Measurements from ENCODE around the gene IL18RAP. TPM values are rescaled to one million over a fixed set of nuclear protein-coding genes. Genes with fewer than 3 reads are reported as not detected.

IL18RAP gene
- total RNA-seq, 1 donor from 2014 or later = not detected

- peaks cover under 1% of the 10 kb centered on the region for H3K27me3 Mint-ChIP-seq (ENCODE audit: unreplicated experiment)
- TF ChIP-seq, protein P1, sequence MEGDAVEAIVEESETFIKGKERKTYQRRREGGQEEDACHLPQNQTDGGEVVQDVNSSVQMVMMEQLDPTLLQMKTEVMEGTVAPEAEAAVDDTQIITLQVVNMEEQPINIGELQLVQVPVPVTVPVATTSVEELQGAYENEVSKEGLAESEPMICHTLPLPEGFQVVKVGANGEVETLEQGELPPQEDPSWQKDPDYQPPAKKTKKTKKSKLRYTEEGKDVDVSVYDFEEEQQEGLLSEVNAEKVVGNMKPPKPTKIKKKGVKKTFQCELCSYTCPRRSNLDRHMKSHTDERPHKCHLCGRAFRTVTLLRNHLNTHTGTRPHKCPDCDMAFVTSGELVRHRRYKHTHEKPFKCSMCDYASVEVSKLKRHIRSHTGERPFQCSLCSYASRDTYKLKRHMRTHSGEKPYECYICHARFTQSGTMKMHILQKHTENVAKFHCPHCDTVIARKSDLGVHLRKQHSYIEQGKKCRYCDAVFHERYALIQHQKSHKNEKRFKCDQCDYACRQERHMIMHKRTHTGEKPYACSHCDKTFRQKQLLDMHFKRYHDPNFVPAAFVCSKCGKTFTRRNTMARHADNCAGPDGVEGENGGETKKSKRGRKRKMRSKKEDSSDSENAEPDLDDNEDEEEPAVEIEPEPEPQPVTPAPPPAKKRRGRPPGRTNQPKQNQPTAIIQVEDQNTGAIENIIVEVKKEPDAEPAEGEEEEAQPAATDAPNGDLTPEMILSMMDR (IDR thresholded peaks at IDR 0.05; ENCODE audit: unreplicated experiment) = no peak
- no peaks in the 10 kb centered on the region for H3K9me3 Mint-ChIP-seq (ENCODE audit: unreplicated experiment)
- H3K4me1 Mint-ChIP-seq (ENCODE audit: unreplicated experiment) = no peaks in the 10 kb centered on the region
- H3K36me3 Mint-ChIP-seq (ENCODE audit: low read depth, unreplicated experiment) = no peaks in the 10 kb centered on the region
- no peak for DNase-seq (ENCODE audit: low spot score)
- no peak overlapping the region for H3K4me3 Mint-ChIP-seq (ENCODE audit: unreplicated experiment)
- H3K27ac Mint-ChIP-seq (ENCODE audit: unreplicated experiment) = no peak overlapping the region
Observed at GRCh38 chr2:102427249-102427648, 4.3 kb downstream of the IL18RAP start.

GRCh38 chr2:102428573-102428972 lies 5.6 kb downstream of the IL18RAP start:
- Mint-ChIP-seq H3K36me3 (ENCODE audit: low read depth, unreplicated experiment) (no peaks in the 10 kb centered on the region), H3K9me3 (ENCODE audit: unreplicated experiment) (no peaks in the 10 kb centered on the region), H3K27ac (ENCODE audit: unreplicated experiment) (no peak overlapping the region), H3K4me1 (ENCODE audit: unreplicated experiment) (no peaks in the 10 kb centered on the region), H3K4me3 (ENCODE audit: unreplicated experiment) (no peak overlapping the region), H3K27me3 (ENCODE audit: unreplicated experiment) (no peaks in the 10 kb centered on the region)
- TF ChIP-seq, protein P1 (IDR thresholded peaks at IDR 0.05; ENCODE audit: unreplicated experiment) = no peak
- no peak for DNase-seq (ENCODE audit: low spot score)

DNA sequence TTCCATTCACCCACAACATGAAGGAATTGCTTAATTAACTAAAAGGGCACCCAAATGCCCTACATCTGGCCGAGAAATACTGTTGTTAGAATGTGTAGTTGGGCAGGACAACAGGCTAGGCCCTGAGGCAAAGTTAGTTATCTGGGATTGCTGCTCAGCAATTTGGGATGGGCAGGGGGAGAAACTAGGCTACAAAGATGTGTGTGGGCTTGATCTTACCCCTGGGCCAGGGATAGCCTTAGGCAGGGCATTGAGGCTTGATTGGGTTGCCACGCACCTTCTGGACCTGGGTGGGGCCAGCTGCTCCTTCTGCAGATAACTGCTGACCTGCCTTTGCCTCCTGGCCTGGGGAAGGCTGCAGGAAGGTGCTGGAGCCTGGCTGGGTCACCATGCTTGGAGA lies 9.4 kb downstream of the IL18RAP start:
- no peak overlapping the region for H3K27ac Mint-ChIP-seq (ENCODE audit: unreplicated experiment)
- TF ChIP-seq, protein P1 (IDR thresholded peaks at IDR 0.05; ENCODE audit: unreplicated experiment) = no peak
- H3K9me3 Mint-ChIP-seq (ENCODE audit: unreplicated experiment) = no peaks in the 10 kb centered on the region
- no peak for DNase-seq (ENCODE audit: low spot score)
- no peaks in the 10 kb centered on the region for H3K27me3 Mint-ChIP-seq (ENCODE audit: unreplicated experiment)
- H3K4me3 Mint-ChIP-seq (ENCODE audit: unreplicated experiment) = no peak overlapping the region
- H3K4me1 Mint-ChIP-seq (ENCODE audit: unreplicated experiment) = peaks cover 6% of the 10 kb centered on the region
- no peaks in the 10 kb centered on the region for H3K36me3 Mint-ChIP-seq (ENCODE audit: low read depth, unreplicated experiment)

- peaks cover 6% of the 10 kb centered on the region for H3K4me1 Mint-ChIP-seq (ENCODE audit: unreplicated experiment)
- no peaks in the 10 kb centered on the region for H3K27me3 Mint-ChIP-seq (ENCODE audit: unreplicated experiment)
Observed at GRCh38 chr2:102433973-102434654, 11.2 kb downstream of the IL18RAP start.

More at GRCh38 chr2:102433973-102434654, 11.2 kb downstream of the IL18RAP start:
- Mint-ChIP-seq H3K36me3 (ENCODE audit: low read depth, unreplicated experiment) (no peaks in the 10 kb centered on the region), H3K9me3 (ENCODE audit: unreplicated experiment) (no peaks in the 10 kb centered on the region), H3K27ac (ENCODE audit: unreplicated experiment) (no peak overlapping the region), H3K4me3 (ENCODE audit: unreplicated experiment) (no peak overlapping the region)
- DNase-seq (ENCODE audit: low spot score) = no peak
- TF ChIP-seq, protein P1 (IDR thresholded peaks at IDR 0.05; ENCODE audit: unreplicated experiment) = no peak
